ENCODE results near the gene SNX10. TPM values are rescaled to one million over a fixed set of nuclear protein-coding genes. Genes with fewer than 3 reads are reported as not detected.

The SNX10 gene
- total and polyA plus RNA-seq, 2 of the 4 experiments (the other 2 are of a cell fraction): not detected

DNA sequence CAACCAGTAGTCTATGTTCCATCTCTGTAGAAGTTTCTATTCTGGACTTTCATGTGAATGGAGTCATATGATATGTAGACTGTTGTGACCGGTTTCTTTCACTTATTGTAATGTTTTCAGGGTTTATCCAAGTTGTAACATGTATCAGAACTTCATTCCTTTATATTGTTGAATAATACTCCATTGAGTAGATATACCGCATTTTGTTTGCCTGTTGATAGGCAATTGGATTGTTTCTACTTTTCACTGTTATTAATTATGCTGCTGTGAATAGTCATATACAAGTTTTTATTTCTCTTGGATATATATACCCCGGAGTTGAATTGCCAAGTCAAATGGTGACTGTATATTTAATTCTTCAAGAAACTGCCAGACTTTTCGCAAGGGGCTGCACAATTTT is 40.1 kb downstream of the SNX10 start:
- no peak for ATAC-seq (ENCODE audit: low read depth)
- in situ Hi-C loops (cut with MboI; ENCODE audit: low sequenced_read_pairs): no loop called here

More for the DNA sequence above, 40.1 kb downstream of the SNX10 start:
- Histone ChIP-seq H3K18ac (ENCODE audit: low read depth, low read length) (no peak overlapping the region), H2BK120ac (ENCODE audit: low read depth, low read length) (no peak overlapping the region), H3K4me1 (ENCODE audit: control insufficient read depth, insufficient read depth, low read length) (no peaks in the 10 kb centered on the region), H3K36me3 (ENCODE audit: control insufficient read depth, insufficient read depth, low read length) (no peaks in the 10 kb centered on the region), H3K9ac (ENCODE audit: low read depth, low read length) (no peak overlapping the region), H3K79me1 (ENCODE audit: low read depth in 1 of 2, low read length in 2 of 2) (no peaks in the 10 kb centered on the region), H3K27me3 (ENCODE audit: control insufficient read depth, insufficient read depth, low read length) (no peaks in the 10 kb centered on the region), H4K20me1 (ENCODE audit: insufficient read depth, low read length) (no peaks in the 10 kb centered on the region), H3K9me3 (ENCODE audit: control insufficient read depth, insufficient read depth, low read length) (no peaks in the 10 kb centered on the region), H4K91ac (ENCODE audit: insufficient read depth, low read depth, low read length) (no peak overlapping the region), H3K14ac (replicated peaks; ENCODE audit: low read depth, low read length) (no peak overlapping the region), H3K23ac (ENCODE audit: low read depth, low read length) (no peak overlapping the region), H4K5ac (ENCODE audit: low read depth, low read length) (no peak overlapping the region), H2AFZ (replicated peaks; ENCODE audit: low read length, poor library complexity) (no peak overlapping the region), H2BK20ac (ENCODE audit: low read depth, low read length) (no peak overlapping the region), H3K27ac (ENCODE audit: insufficient read depth, low read length) (no peak overlapping the region), H3K4ac (ENCODE audit: low read depth, low read length) (no peak overlapping the region), H4K8ac (ENCODE audit: low read depth in 2 of 2, low read length in 2 of 2) (no peak overlapping the region), H2BK15ac (ENCODE audit: low read depth, low read length) (no peak overlapping the region), H2AK9ac (replicated peaks; ENCODE audit: low read depth, low read length, poor library complexity) (no peak overlapping the region), H3K4me3 (ENCODE audit: insufficient read depth, low read depth, low read length) (no peak overlapping the region), H3K4me2 (ENCODE audit: low read depth, low read length) (no peak overlapping the region), H3K9me1 (ENCODE audit: insufficient read depth, low read length) (no peaks in the 10 kb centered on the region), H2AK5ac (ENCODE audit: low read depth, low read length) (no peak overlapping the region), H3K56ac (ENCODE audit: extremely low read depth, insufficient read depth, low read length) (no peak overlapping the region), H2BK5ac (ENCODE audit: low read depth, low read length, poor library complexity, severe bottlenecking) (no peak overlapping the region)
- intact Hi-C loops (cut with micrococcal nuclease): no loop called here
- TF ChIP-seq, protein P1, sequence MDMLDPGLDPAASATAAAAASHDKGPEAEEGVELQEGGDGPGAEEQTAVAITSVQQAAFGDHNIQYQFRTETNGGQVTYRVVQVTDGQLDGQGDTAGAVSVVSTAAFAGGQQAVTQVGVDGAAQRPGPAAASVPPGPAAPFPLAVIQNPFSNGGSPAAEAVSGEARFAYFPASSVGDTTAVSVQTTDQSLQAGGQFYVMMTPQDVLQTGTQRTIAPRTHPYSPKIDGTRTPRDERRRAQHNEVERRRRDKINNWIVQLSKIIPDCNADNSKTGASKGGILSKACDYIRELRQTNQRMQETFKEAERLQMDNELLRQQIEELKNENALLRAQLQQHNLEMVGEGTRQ (IDR thresholded peaks at IDR 0.05; ENCODE audit: low read depth, low read length): no peak
- no peak for TF ChIP-seq FOS (IDR thresholded peaks at IDR 0.05; ENCODE audit: low read depth, low read length)
- no peak for TF ChIP-seq NFE2L2 (IDR thresholded peaks at IDR 0.05; ENCODE audit: low read depth, low read length)
- TF ChIP-seq RFX5 (IDR thresholded peaks at IDR 0.05; ENCODE audit: low read depth, low read length): no peak
- no peak for TF ChIP-seq RCOR1 (IDR thresholded peaks at IDR 0.05; ENCODE audit: insufficient replicate concordance, low read length)
- TF ChIP-seq MAZ (IDR thresholded peaks at IDR 0.05; ENCODE audit: borderline replicate concordance, low read depth, low read length): no peak
- no peak for TF ChIP-seq MAFK (IDR thresholded peaks at IDR 0.05; ENCODE audit: low read depth, low read length)
- dilution Hi-C loops (cut with HindIII; ENCODE audit: low sequenced_read_pairs, unreplicated experiment): no loop called here
- ChIA-PET CTCF (no interaction called here), POLR2A (ENCODE audit: unreplicated experiment) (no interaction called here)
- WGBS, 2 experiments (ENCODE audit: extremely low coverage in 2 of 2, insufficient read length in 1 of 2): no CpG with 5 or more reads among the region's 4 CpGs
- no peak for DNase-seq
- no TSS peak for BruUV-seq (replicated peaks)

All from IMR-90 (cell line).